HEK293 (cell line): ENCODE measurements around the gene ACVR2A.
A peak's percentile ranks its signal among the peaks of the same experiment; 100 is the strongest.

ENCODE experiments used
- CTCF ChIA-PET: fragments of 350-600 bp; formaldehyde crosslinking; extraction: SDS; loops from one replicate; lab custom pipeline; 2021; ENCODE audit warnings: antibody characterized with exemption; lab: Yijun Ruan, JAX
- POLR2A ChIA-PET: fragments of 300-600 bp; formaldehyde crosslinking; extraction: SDS; loops from one replicate; lab custom pipeline; 2020; ENCODE audit warnings: antibody characterized with exemption, inconsistent platforms; lab: Yijun Ruan, JAX
- H3K27ac ChIP-seq: fragments of 200-500 bp; sonication (Bioruptor generic); 2 replicates; pipeline ENCODE4 v1.5.1; 2014; ENCODE audit warnings: low read depth, low read length, control low read depth, inconsistent platforms; ENCODE audit errors: extremely low read depth
- H3K36me3 ChIP-seq, 2 experiments: fragments of 200-500 bp in 1 of 2; sonication (Bioruptor generic) in 1 of 2; 1 replicate in 1 of 2; 2 replicates in 1 of 2; pipeline ENCODE4 v1.5.1; 2014 to 2017; ENCODE audit warnings: inconsistent platforms in 2 of 2, low read length in 2 of 2; ENCODE audit not compliant: control insufficient read depth in 2 of 2, insufficient read depth in 1 of 2
- H3K4me1 ChIP-seq: fragments of 200-500 bp; sonication (Bioruptor generic); 2 replicates; pipeline ENCODE4 v1.5.1; 2014; ENCODE audit warnings: mild to moderate bottlenecking, low read length, inconsistent platforms; ENCODE audit not compliant: control insufficient read depth, insufficient read depth
- H3K4me3 ChIP-seq: 2 replicates; pipeline ENCODE4 v1.5.1; 2011; ENCODE audit warnings: low read depth, mild to moderate bottlenecking, control low read depth, low read length, moderate library complexity
- H3K9me3 ChIP-seq: fragments of 200-500 bp; sonication (Bioruptor generic); 2 replicates; pipeline ENCODE4 v1.5.1; 2014; ENCODE audit warnings: low read depth, low read length, inconsistent platforms; ENCODE audit not compliant: control insufficient read depth, insufficient read depth
- BCL11A ChIP-seq: fragments of 450-650 bp; formaldehyde crosslinking; IDR thresholded peaks from 2 replicates; pipeline ENCODE4 v1.5.1; 2016; ENCODE audit warnings: low read depth, missing biosample characterization, missing genetic modification characterization
- FEZF1 ChIP-seq: fragments of 450-650 bp; formaldehyde crosslinking; IDR thresholded peaks from 2 replicates; pipeline ENCODE4 v1.5.1; 2016; ENCODE audit warnings: missing biosample characterization, missing genetic modification characterization
- HOXC10 ChIP-seq: sonication (generic); formaldehyde crosslinking; IDR thresholded peaks from 2 replicates; pipeline ENCODE4 v1.8.1; 2023; ENCODE audit warnings: mild to moderate bottlenecking, missing genetic modification reagents
- INSM2 ChIP-seq: fragments of 450-650 bp; formaldehyde crosslinking; IDR thresholded peaks from 2 replicates; pipeline ENCODE4 v1.5.1; 2016; ENCODE audit warnings: missing biosample characterization, missing genetic modification characterization
- KLF16 ChIP-seq: fragments of 450-650 bp; formaldehyde crosslinking; IDR thresholded peaks from 2 replicates; pipeline ENCODE4 v1.5.1; 2017; ENCODE audit warnings: missing biosample characterization, missing genetic modification characterization
- REPIN1 ChIP-seq: fragments of 450-650 bp; formaldehyde crosslinking; IDR thresholded peaks from 2 replicates; pipeline ENCODE4 v1.5.1; 2017; ENCODE audit warnings: missing biosample characterization, missing genetic modification characterization, low read depth
- SCRT2 ChIP-seq: fragments of 450-650 bp; formaldehyde crosslinking; IDR thresholded peaks from 2 replicates; pipeline ENCODE4 v1.5.1; 2016; ENCODE audit warnings: missing biosample characterization, missing genetic modification characterization
- ZBTB20 ChIP-seq: fragments of 450-650 bp; formaldehyde crosslinking; IDR thresholded peaks from 2 replicates; pipeline ENCODE4 v1.5.1; 2016; ENCODE audit warnings: missing biosample characterization, missing genetic modification characterization
- ZBTB44 ChIP-seq: fragments of 450-650 bp; IDR thresholded peaks from 2 replicates; pipeline ENCODE4 v1.5.1; 2018; ENCODE audit warnings: missing biosample characterization, mild to moderate bottlenecking, missing genetic modification characterization
- ZBTB7A ChIP-seq: fragments of 450-650 bp; formaldehyde crosslinking; IDR thresholded peaks from 2 replicates; pipeline ENCODE4 v1.5.1; 2016; ENCODE audit warnings: low read depth, missing biosample characterization, missing genetic modification characterization
- ZNF114 ChIP-seq: fragments of 450-650 bp; formaldehyde crosslinking; IDR thresholded peaks from 2 replicates; pipeline ENCODE4 v1.5.0; 2017; ENCODE audit warnings: missing biosample characterization, missing genetic modification characterization
- ZNF239 ChIP-seq: fragments of 450-650 bp; formaldehyde crosslinking; IDR thresholded peaks from 2 replicates; pipeline ENCODE4 v1.5.1; 2016; ENCODE audit warnings: missing biosample characterization, missing genetic modification characterization
- ZNF248 ChIP-seq: fragments of 450-650 bp; formaldehyde crosslinking; IDR thresholded peaks from 2 replicates; pipeline ENCODE4 v1.5.1; 2017; ENCODE audit warnings: missing biosample characterization, missing genetic modification characterization
- ZNF292 ChIP-seq: fragments of 450-650 bp; formaldehyde crosslinking; IDR thresholded peaks from 2 replicates; pipeline ENCODE4 v1.5.1; 2016; ENCODE audit warnings: low read depth, missing biosample characterization, missing genetic modification characterization, borderline replicate concordance
- ZNF335 ChIP-seq: fragments of 450-650 bp; formaldehyde crosslinking; conservative IDR thresholded peaks from 2 replicates; pipeline ENCODE4 v1.5.1; 2016; ENCODE audit warnings: missing biosample characterization, missing genetic modification characterization
- ZNF394 ChIP-seq: fragments of 450-650 bp; formaldehyde crosslinking; IDR thresholded peaks from 2 replicates; pipeline ENCODE4 v1.5.1; 2016; ENCODE audit warnings: missing biosample characterization, missing genetic modification characterization, mild to moderate bottlenecking, moderate library complexity, borderline replicate concordance
- ZNF529 ChIP-seq: fragments of 450-650 bp; formaldehyde crosslinking; IDR thresholded peaks from 2 replicates; pipeline ENCODE4 v1.5.1; 2017; ENCODE audit warnings: missing genetic modification characterization, missing biosample characterization; ENCODE audit not compliant: insufficient replicate concordance
- ZNF561 ChIP-seq: fragments of 450-650 bp; IDR thresholded peaks from 2 replicates; pipeline ENCODE4 v1.5.1; 2018; ENCODE audit warnings: missing biosample characterization, missing genetic modification characterization, borderline replicate concordance
- ZNF585B ChIP-seq: fragments of 450-650 bp; formaldehyde crosslinking; IDR thresholded peaks from 2 replicates; pipeline ENCODE4 v1.5.1; 2016; ENCODE audit warnings: missing biosample characterization, missing genetic modification characterization
- ZNF654 ChIP-seq: fragments of 450-650 bp; formaldehyde crosslinking; IDR thresholded peaks from 2 replicates; pipeline ENCODE4 v1.5.1; 2016; ENCODE audit warnings: low read depth, missing biosample characterization, missing genetic modification characterization
- ZNF664 ChIP-seq: fragments of 450-650 bp; formaldehyde crosslinking; IDR thresholded peaks from 2 replicates; pipeline ENCODE4 v1.5.1; 2016; ENCODE audit warnings: missing biosample characterization, missing genetic modification characterization
- ZNF677 ChIP-seq: fragments of 450-650 bp; IDR thresholded peaks from 2 replicates; pipeline ENCODE4 v1.5.0; 2018; ENCODE audit warnings: missing biosample characterization, mild to moderate bottlenecking, missing genetic modification characterization, moderate library complexity
- ZNF791 ChIP-seq: fragments of 450-650 bp; formaldehyde crosslinking; IDR thresholded peaks from 2 replicates; pipeline ENCODE4 v1.5.1; 2016; ENCODE audit warnings: missing biosample characterization, missing genetic modification characterization
- ZSCAN30 ChIP-seq: fragments of 450-650 bp; IDR thresholded peaks from 2 replicates; pipeline ENCODE4 v1.5.1; 2018; ENCODE audit warnings: missing biosample characterization, mild to moderate bottlenecking, missing genetic modification characterization, moderate library complexity
- TF ChIP-seq, protein P1 (sequence below): fragments of 450-650 bp; formaldehyde crosslinking; IDR thresholded peaks from 2 replicates; pipeline ENCODE4 v1.5.1; 2016; ENCODE audit warnings: missing biosample characterization, missing genetic modification characterization

ACVR2A gene

GRCh38 chr2:147937744-147938349 is 93.0 kb downstream of the ACVR2A start:
- Histone ChIP-seq H3K9me3 (no peaks in the 10 kb centered on the region), H3K27ac (no peak overlapping the region), H3K4me1 (no peaks in the 10 kb centered on the region), H3K4me3 (no peak overlapping the region), H3K36me3 (peaks cover 26 to 70% of the 10 kb centered on the region in 2 experiments)
- POLR2A ChIA-PET, result no interaction called here
- CTCF ChIA-PET, result interaction anchor here (0.6 to 2.6 kb wide), 6 partner anchors 25 to 1048 kb away, joined by 3 to 14 read pairs (median 3); no protein-coding TSS in a partner anchor
- TF ChIP-seq ZNF654 (tag by site-specific recombination), result peak; percentile 68
- TF ChIP-seq, protein P1, sequence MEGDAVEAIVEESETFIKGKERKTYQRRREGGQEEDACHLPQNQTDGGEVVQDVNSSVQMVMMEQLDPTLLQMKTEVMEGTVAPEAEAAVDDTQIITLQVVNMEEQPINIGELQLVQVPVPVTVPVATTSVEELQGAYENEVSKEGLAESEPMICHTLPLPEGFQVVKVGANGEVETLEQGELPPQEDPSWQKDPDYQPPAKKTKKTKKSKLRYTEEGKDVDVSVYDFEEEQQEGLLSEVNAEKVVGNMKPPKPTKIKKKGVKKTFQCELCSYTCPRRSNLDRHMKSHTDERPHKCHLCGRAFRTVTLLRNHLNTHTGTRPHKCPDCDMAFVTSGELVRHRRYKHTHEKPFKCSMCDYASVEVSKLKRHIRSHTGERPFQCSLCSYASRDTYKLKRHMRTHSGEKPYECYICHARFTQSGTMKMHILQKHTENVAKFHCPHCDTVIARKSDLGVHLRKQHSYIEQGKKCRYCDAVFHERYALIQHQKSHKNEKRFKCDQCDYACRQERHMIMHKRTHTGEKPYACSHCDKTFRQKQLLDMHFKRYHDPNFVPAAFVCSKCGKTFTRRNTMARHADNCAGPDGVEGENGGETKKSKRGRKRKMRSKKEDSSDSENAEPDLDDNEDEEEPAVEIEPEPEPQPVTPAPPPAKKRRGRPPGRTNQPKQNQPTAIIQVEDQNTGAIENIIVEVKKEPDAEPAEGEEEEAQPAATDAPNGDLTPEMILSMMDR, result peak; percentile 47; the same call in 1 of the 2 replicates
- TF ChIP-seq SCRT2 (tag by site-specific recombination), result 0 out of 2 replicates have a peak, but pooled peaks have one; percentile 21
- TF ChIP-seq ZNF394 (tag by site-specific recombination), result no peak
- no peak for TF ChIP-seq ZBTB7A (tag by site-specific recombination)

DNA sequence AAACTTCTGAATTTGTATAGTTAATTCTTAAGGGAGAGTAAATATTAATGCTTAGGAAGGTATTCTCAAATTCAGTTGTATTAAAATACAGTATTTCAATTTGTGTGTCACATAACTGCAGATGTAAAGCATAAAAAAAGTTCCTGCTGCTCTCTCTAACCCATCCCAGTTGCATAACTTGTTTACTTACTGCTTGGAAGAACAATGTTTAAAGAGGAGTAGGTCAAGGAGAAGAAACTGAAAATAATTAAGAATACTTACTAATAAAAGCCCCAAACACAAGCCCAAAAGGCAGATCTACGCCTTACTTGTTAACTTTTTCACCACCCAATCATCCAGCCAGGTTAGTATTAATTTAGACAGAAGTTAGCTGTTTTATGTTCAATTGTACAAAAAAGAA is 94.5 kb downstream of the ACVR2A start:
- ChIA-PET CTCF (interaction anchor here (1.0 kb wide), 1 partner anchor 570 kb away, joined by 3 read pairs; no protein-coding TSS in a partner anchor), POLR2A (no interaction called here)
- Histone ChIP-seq H3K36me3 (peaks cover 26 to 67% of the 10 kb centered on the region in 2 experiments), H3K4me3 (no peak overlapping the region), H3K27ac (no peak overlapping the region), H3K9me3 (no peaks in the 10 kb centered on the region), H3K4me1 (no peaks in the 10 kb centered on the region)
- TF ChIP-seq REPIN1 (tag by site-specific recombination) (no peak), ZNF292 (tag by site-specific recombination) (no peak), ZNF664 (tag by site-specific recombination) (no peak), ZNF248 (no peak), ZNF239 (tag by site-specific recombination) (no peak), ZNF335 (tag by site-specific recombination) (no peak), ZNF561 (tag by site-specific recombination) (no peak), ZNF114 (tag by site-specific recombination) (no peak), ZNF529 (tag by site-specific recombination) (no peak), FEZF1 (tag by site-specific recombination) (no peak), ZNF677 (tag by site-specific recombination) (no peak), ZBTB20 (tag by site-specific recombination) (no peak), INSM2 (tag by site-specific recombination) (no peak), KLF16 (tag by site-specific recombination) (no peak), ZSCAN30 (no peak), ZBTB44 (tag by site-specific recombination) (no peak), ZNF791 (tag by site-specific recombination) (no peak), HOXC10 (CRISPR knock-in tag) (no peak), BCL11A (no peak), ZNF585B (tag by site-specific recombination) (no peak)
